ENCODE measurements around the gene EGLN3. TPM values are rescaled to one million over a fixed set of nuclear protein-coding genes. Genes with fewer than 3 reads are reported as not detected.

EGLN3 gene
- total RNA-seq, 1 experiment from 2014 or later: 0.54 TPM

DNA sequence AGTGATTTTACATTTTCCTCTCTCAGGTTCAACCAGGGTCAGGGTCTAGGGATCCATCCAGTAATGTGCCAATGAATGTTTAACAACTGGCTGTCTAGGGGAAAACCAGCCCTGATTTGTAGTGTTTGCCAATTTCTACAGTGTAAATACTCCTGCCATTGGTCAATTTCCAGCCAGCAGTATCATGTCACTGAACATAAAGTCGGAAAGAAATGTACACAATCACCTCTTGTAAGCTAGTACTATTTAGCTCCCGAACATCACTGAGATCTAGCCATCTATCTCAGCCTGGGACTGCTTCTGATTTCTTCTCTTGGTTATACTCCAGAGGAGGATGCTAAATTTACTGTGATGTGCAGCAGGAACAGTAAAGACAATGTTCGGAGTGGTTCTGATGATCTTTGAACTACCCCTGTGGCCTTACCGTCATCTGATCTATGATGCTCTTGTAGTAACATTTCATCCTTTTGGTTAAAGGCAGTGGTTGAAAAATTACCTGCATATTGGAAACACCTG is 36.7 kb upstream of the EGLN3 start:
- no peak overlapping the region for H3K27ac Mint-ChIP-seq (ENCODE audit: low read depth, unreplicated experiment)
- TF ChIP-seq, protein P1, sequence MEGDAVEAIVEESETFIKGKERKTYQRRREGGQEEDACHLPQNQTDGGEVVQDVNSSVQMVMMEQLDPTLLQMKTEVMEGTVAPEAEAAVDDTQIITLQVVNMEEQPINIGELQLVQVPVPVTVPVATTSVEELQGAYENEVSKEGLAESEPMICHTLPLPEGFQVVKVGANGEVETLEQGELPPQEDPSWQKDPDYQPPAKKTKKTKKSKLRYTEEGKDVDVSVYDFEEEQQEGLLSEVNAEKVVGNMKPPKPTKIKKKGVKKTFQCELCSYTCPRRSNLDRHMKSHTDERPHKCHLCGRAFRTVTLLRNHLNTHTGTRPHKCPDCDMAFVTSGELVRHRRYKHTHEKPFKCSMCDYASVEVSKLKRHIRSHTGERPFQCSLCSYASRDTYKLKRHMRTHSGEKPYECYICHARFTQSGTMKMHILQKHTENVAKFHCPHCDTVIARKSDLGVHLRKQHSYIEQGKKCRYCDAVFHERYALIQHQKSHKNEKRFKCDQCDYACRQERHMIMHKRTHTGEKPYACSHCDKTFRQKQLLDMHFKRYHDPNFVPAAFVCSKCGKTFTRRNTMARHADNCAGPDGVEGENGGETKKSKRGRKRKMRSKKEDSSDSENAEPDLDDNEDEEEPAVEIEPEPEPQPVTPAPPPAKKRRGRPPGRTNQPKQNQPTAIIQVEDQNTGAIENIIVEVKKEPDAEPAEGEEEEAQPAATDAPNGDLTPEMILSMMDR (IDR thresholded peaks at IDR 0.05; ENCODE audit: unreplicated experiment): no peak
- BruUV-seq (replicated peaks): no TSS peak
- POLR2A ChIA-PET: interaction anchor here (1.6 kb wide), 1 partner anchor 10 kb away, joined by 4 read pairs; no protein-coding TSS in a partner anchor
- H3K36me3 Mint-ChIP-seq (ENCODE audit: insufficient read depth, unreplicated experiment): no peaks in the 10 kb centered on the region
- peaks cover 11% of the 10 kb centered on the region for H3K4me1 Mint-ChIP-seq (ENCODE audit: insufficient read depth, unreplicated experiment)
- intact Hi-C loops (cut with micrococcal nuclease): no loop called here
- no peaks in the 10 kb centered on the region for H3K27me3 Mint-ChIP-seq (ENCODE audit: insufficient read depth, unreplicated experiment)
- no peak overlapping the region for H3K4me3 Mint-ChIP-seq (ENCODE audit: unreplicated experiment)
- CTCF ChIA-PET: interaction anchor here (0.5 kb wide), 1 partner anchor 35 kb away, joined by 4 read pairs; no protein-coding TSS in a partner anchor
- no peaks in the 10 kb centered on the region for H3K9me3 Mint-ChIP-seq (ENCODE audit: unreplicated experiment)
- DNase-seq (ENCODE audit: unreplicated experiment): no peak

GRCh38 chr14:33986804-33987203 is 35.9 kb upstream of the EGLN3 start:
- ChIA-PET POLR2A (interaction anchor here (1.6 kb wide), 1 partner anchor 11 kb away, joined by 4 read pairs; no protein-coding TSS in a partner anchor), CTCF (no interaction called here)
- H3K9me3 Mint-ChIP-seq (ENCODE audit: unreplicated experiment): no peaks in the 10 kb centered on the region
- H3K4me1 Mint-ChIP-seq (ENCODE audit: insufficient read depth, unreplicated experiment): peaks cover 11% of the 10 kb centered on the region
- H3K36me3 Mint-ChIP-seq (ENCODE audit: insufficient read depth, unreplicated experiment): no peaks in the 10 kb centered on the region
- intact Hi-C loops (cut with micrococcal nuclease): no loop called here
- BruUV-seq (replicated peaks): no TSS peak
- TF ChIP-seq, protein P1 (IDR thresholded peaks at IDR 0.05; ENCODE audit: unreplicated experiment): no peak
- peak; percentile 91 for DNase-seq (ENCODE audit: unreplicated experiment)
- H3K27ac Mint-ChIP-seq (ENCODE audit: low read depth, unreplicated experiment): no peak overlapping the region
- no peaks in the 10 kb centered on the region for H3K27me3 Mint-ChIP-seq (ENCODE audit: insufficient read depth, unreplicated experiment)
- H3K4me3 Mint-ChIP-seq (ENCODE audit: unreplicated experiment): no peak overlapping the region

DNA sequence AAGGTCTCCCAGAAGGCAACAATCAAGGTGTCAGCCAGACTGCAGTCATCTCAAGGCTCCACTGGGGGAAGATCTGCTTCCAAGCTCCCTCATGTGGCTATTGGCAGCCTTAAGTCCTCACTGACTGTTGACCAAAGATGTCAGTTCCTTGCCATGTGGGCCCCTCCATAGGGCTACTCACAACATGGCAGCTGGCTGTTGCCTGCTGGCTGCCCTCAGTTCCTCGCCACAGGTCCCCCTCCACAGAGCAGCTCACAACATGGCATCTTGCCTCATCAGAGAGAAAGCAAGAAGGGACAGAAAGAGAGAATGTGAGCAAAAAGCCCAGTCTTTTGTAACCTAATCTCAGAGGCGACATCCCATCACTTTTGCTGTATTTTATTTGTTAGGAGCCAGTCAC is 34.4 kb upstream of the EGLN3 start:
- CTCF ChIA-PET: interaction anchor here (0.6 kb wide), 2 partner anchors 113 to 183 kb away, joined by 3 read pairs; no protein-coding TSS in a partner anchor
- Mint-ChIP-seq H3K27ac (ENCODE audit: low read depth, unreplicated experiment) (no peak overlapping the region), H3K36me3 (ENCODE audit: insufficient read depth, unreplicated experiment) (no peaks in the 10 kb centered on the region), H3K4me1 (ENCODE audit: insufficient read depth, unreplicated experiment) (peaks cover 7% of the 10 kb centered on the region), H3K9me3 (ENCODE audit: unreplicated experiment) (no peaks in the 10 kb centered on the region), H3K4me3 (ENCODE audit: unreplicated experiment) (no peak overlapping the region), H3K27me3 (ENCODE audit: insufficient read depth, unreplicated experiment) (no peaks in the 10 kb centered on the region)
- no peak for DNase-seq (ENCODE audit: unreplicated experiment)
- POLR2A ChIA-PET: no interaction called here
- BruUV-seq (replicated peaks): no TSS peak
- TF ChIP-seq, protein P1 (IDR thresholded peaks at IDR 0.05; ENCODE audit: unreplicated experiment): no peak
- intact Hi-C loops (cut with micrococcal nuclease): no loop called here

GRCh38 chr14:33979613-33980276 is 28.9 kb upstream of the EGLN3 start:
- TF ChIP-seq, protein P1 (IDR thresholded peaks at IDR 0.05; ENCODE audit: unreplicated experiment): no peak
- BruUV-seq (replicated peaks): no TSS peak
- Mint-ChIP-seq H3K27ac (ENCODE audit: low read depth, unreplicated experiment) (no peak overlapping the region), H3K4me3 (ENCODE audit: unreplicated experiment) (no peak overlapping the region), H3K27me3 (ENCODE audit: insufficient read depth, unreplicated experiment) (no peaks in the 10 kb centered on the region), H3K36me3 (ENCODE audit: insufficient read depth, unreplicated experiment) (no peaks in the 10 kb centered on the region), H3K4me1 (ENCODE audit: insufficient read depth, unreplicated experiment) (no peaks in the 10 kb centered on the region), H3K9me3 (ENCODE audit: unreplicated experiment) (no peaks in the 10 kb centered on the region)
- ChIA-PET CTCF (interaction anchor here (0.6 kb wide), 1 partner anchor 78 kb away, joined by 3 read pairs; no protein-coding TSS in a partner anchor), POLR2A (no interaction called here)
- DNase-seq (ENCODE audit: unreplicated experiment): no peak
- intact Hi-C loops (cut with micrococcal nuclease): no loop called here
